ENCODE measurements around the gene NCK2. TPM values are rescaled to one million over a fixed set of nuclear protein-coding genes. Genes with fewer than 3 reads are reported as not detected.

Gene NCK2
- total RNA-seq, 1 experiment from 2014 or later, result 75.4 TPM

- Mint-ChIP-seq H3K4me1 (peaks cover 19% of the 10 kb centered on the region), H3K27ac (no peak overlapping the region), H3K36me3 (no peaks in the 10 kb centered on the region), H3K27me3 (ENCODE audit: low read depth) (peaks cover 8% of the 10 kb centered on the region; the same call in 1 of the 2 replicates), H3K4me3 (no peak overlapping the region), H3K9me3 (no peaks in the 10 kb centered on the region)
- ATAC-seq, result no peak
- ChIA-PET CTCF (no interaction called here), POLR2A (no interaction called here)
- no peak for DNase-seq (ENCODE audit: low spot score)
- TF ChIP-seq, protein P1, sequence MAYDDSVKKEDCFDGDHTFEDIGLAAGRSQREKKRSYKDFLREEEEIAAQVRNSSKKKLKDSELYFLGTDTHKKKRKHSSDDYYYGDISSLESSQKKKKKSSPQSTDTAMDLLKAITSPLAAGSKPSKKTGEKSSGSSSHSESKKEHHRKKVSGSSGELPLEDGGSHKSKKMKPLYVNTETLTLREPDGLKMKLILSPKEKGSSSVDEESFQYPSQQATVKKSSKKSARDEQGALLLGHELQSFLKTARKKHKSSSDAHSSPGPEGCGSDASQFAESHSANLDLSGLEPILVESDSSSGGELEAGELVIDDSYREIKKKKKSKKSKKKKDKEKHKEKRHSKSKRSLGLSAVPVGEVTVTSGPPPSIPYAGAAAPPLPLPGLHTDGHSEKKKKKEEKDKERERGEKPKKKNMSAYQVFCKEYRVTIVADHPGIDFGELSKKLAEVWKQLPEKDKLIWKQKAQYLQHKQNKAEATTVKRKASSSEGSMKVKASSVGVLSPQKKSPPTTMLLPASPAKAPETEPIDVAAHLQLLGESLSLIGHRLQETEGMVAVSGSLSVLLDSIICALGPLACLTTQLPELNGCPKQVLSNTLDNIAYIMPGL (CRISPR knock-in tag; IDR thresholded peaks at IDR 0.05), result no peak
- TF ChIP-seq FOXP4 (CRISPR knock-in tag; IDR thresholded peaks at IDR 0.05), result no peak
- TF ChIP-seq ZNF281 (CRISPR knock-in tag; IDR thresholded peaks at IDR 0.05), result no peak
- TF ChIP-seq RORB (CRISPR knock-in tag; IDR thresholded peaks at IDR 0.05), result no peak
- TF ChIP-seq, protein P2, sequence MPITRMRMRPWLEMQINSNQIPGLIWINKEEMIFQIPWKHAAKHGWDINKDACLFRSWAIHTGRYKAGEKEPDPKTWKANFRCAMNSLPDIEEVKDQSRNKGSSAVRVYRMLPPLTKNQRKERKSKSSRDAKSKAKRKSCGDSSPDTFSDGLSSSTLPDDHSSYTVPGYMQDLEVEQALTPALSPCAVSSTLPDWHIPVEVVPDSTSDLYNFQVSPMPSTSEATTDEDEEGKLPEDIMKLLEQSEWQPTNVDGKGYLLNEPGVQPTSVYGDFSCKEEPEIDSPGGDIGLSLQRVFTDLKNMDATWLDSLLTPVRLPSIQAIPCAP (CRISPR knock-in tag; IDR thresholded peaks at IDR 0.05), result no peak
- TF ChIP-seq ZNF232 (CRISPR knock-in tag; IDR thresholded peaks at IDR 0.05), result no peak
- TF ChIP-seq SMAD4 (CRISPR knock-in tag; IDR thresholded peaks at IDR 0.05), result no peak
- TF ChIP-seq, protein P3, sequence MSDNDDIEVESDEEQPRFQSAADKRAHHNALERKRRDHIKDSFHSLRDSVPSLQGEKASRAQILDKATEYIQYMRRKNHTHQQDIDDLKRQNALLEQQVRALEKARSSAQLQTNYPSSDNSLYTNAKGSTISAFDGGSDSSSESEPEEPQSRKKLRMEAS (CRISPR knock-in tag; IDR thresholded peaks at IDR 0.05), result no peak
- no peak for TF ChIP-seq NFE2L1 (CRISPR knock-in tag; IDR thresholded peaks at IDR 0.05)
- no peak for TF ChIP-seq E2F1 (CRISPR knock-in tag; IDR thresholded peaks at IDR 0.05)
- no peak for TF ChIP-seq CREM (CRISPR knock-in tag; IDR thresholded peaks at IDR 0.05)
- no peak for TF ChIP-seq TP53 (CRISPR knock-in tag; IDR thresholded peaks at IDR 0.05)
- no peak for TF ChIP-seq GRHL2 (CRISPR knock-in tag; IDR thresholded peaks at IDR 0.05; ENCODE audit: insufficient replicate concordance, severe bottlenecking)
- no peak for TF ChIP-seq EMX1 (CRISPR knock-in tag; IDR thresholded peaks at IDR 0.05)
- TF ChIP-seq NR3C1 (CRISPR knock-in tag; conservative IDR thresholded peaks at IDR 0.05; ENCODE audit: low read depth), result no peak
- no peak for TF ChIP-seq CREB1 (CRISPR knock-in tag; IDR thresholded peaks at IDR 0.05)
- no peak for TF ChIP-seq OVOL2 (CRISPR knock-in tag; IDR thresholded peaks at IDR 0.05; ENCODE audit: borderline replicate concordance)
- no peak for TF ChIP-seq JUN (CRISPR knock-in tag; IDR thresholded peaks at IDR 0.05)
Measured at GRCh38 chr2:105738658-105739241, 6.0 kb upstream of the NCK2 start.

DNA sequence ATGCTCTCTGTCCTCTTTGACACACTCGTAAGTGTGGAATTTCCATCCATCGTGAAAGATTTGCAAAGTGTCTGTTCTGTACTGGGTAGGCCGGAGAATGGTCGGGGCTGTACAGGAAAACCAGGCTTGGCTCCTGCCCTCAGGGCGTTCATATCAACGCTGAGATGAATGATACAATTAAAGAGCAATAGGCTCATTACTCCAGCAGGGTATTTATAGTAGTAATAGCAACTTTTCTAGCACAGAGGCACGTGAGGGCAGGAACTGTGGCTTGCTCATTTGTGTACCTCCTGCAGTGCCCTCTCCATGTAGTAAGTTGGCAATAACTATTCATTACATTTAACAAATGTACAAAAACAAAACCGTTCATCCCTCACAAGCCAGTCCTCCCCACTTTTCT lies 5.3 kb upstream of the NCK2 start:
- Mint-ChIP-seq H3K27ac (no peak overlapping the region), H3K4me1 (peaks cover 24% of the 10 kb centered on the region), H3K9me3 (no peaks in the 10 kb centered on the region), H3K36me3 (no peaks in the 10 kb centered on the region), H3K27me3 (ENCODE audit: low read depth) (peaks cover 8% of the 10 kb centered on the region), H3K4me3 (no peak overlapping the region)
- ChIA-PET POLR2A (no interaction called here), CTCF (no interaction called here)
- DNase-seq (ENCODE audit: low spot score) (no peak), ATAC-seq (no peak)
- no peak for TF ChIP-seq ZNF263 (CRISPR knock-in tag; IDR thresholded peaks at IDR 0.05; ENCODE audit: low read depth)
- no peak for TF ChIP-seq SMAD4 (CRISPR knock-in tag; IDR thresholded peaks at IDR 0.05)
- TF ChIP-seq ZNF317 (CRISPR knock-in tag; IDR thresholded peaks at IDR 0.05; ENCODE audit: borderline replicate concordance, low read depth), result no peak
- TF ChIP-seq JUN (CRISPR knock-in tag; IDR thresholded peaks at IDR 0.05), result no peak
- no peak for TF ChIP-seq KAT7 (CRISPR knock-in tag; IDR thresholded peaks at IDR 0.05; ENCODE audit: borderline replicate concordance)
- no peak for TF ChIP-seq NR2C2 (CRISPR knock-in tag; IDR thresholded peaks at IDR 0.05)
- TF ChIP-seq, protein P2 (CRISPR knock-in tag; IDR thresholded peaks at IDR 0.05), result no peak
- TF ChIP-seq, protein P1 (CRISPR knock-in tag; IDR thresholded peaks at IDR 0.05), result no peak
- no peak for TF ChIP-seq GTF2I (CRISPR knock-in tag; conservative IDR thresholded peaks at IDR 0.05)

All from WTC11 (cell line).